GM12891 (cell line): ENCODE results near the gene EHD3.

Experiments
- POLR2A ChIP-seq: IDR thresholded peaks from 2 replicates; pipeline ENCODE4 v1.6.1; 2011; ENCODE audit warnings: low read depth, low read length, control low read depth
- POLR2AphosphoS5 ChIP-seq: IDR thresholded peaks from 2 replicates; pipeline ENCODE4 v1.6.1; 2011; ENCODE audit warnings: low read depth, low read length, control low read depth
- POU2F2 ChIP-seq: IDR thresholded peaks from 2 replicates; pipeline ENCODE4 v1.6.1; 2011; ENCODE audit warnings: low read depth, mild to moderate bottlenecking, control low read depth, low read length, moderate library complexity
- SPI1 ChIP-seq: IDR thresholded peaks from 2 replicates; pipeline ENCODE4 v1.6.1; 2011; ENCODE audit warnings: low read depth, low read length, control low read depth
- TAF1 ChIP-seq: IDR thresholded peaks from 2 replicates; pipeline ENCODE4 v1.6.1; 2011; ENCODE audit warnings: low read depth, low read length, control low read depth

DNA sequence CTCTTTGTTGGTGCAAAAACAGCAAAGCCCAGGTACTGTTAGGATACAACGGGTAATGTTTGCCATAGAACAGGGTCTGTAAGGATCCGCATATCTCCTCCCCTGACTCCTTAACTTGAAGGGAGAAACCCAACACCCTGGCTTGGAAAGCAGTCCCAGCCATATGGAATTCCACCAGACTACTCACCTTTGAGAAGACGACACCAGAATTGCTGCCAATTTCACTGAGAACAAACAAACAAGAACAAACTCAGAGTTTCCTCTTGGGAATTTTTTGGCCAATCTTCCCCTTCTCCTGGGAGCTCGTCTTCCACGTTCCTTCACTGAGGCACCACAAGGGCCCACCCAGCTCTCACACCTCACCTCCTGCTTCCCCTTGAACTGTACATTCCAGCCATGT is 45.8 kb upstream of the EHD3 start:
- TF ChIP-seq POLR2A (no peak), TAF1 (no peak), POLR2AphosphoS5 (no peak), SPI1 (no peak), POU2F2 (no peak)
